A673 (cell line): ENCODE data around the gene TRIM13. TPM values are rescaled to one million over a fixed set of nuclear protein-coding genes. Genes with fewer than 3 reads are reported as not detected.
"Not testable (repeated sequence)": the region's sequence is repeated elsewhere in the genome, so short reads cannot be mapped to it uniquely, and the experiment has no call there.

Source experiments
- BruUV-seq: library from RNA; stranded (reverse); fragments of 400-500 nt; replicated peaks from 2 replicates; lab custom pipeline; 2021; lab: Mats Ljungman, UMichigan
- CTCF ChIA-PET: fragments of 300-600 bp; sonication (Branson Sonifier 250); formaldehyde crosslinking; loops from one replicate; lab custom pipeline; 2022; ENCODE audit warnings: antibody characterized with exemption; lab: Charles Lee
- POLR2A ChIA-PET: fragments of 300-600 bp; sonication (Branson Sonifier 250); formaldehyde crosslinking; loops from one replicate; lab custom pipeline; 2022; ENCODE audit warnings: antibody characterized with exemption; ENCODE audit not compliant: low non-redundant PET; lab: Charles Lee
- DNase-seq: peaks from one replicate; pipeline ENCODE4 v3.0.0-alpha.2; 2015; ENCODE audit warnings: low spot score
- H3K27ac ChIP-seq: fragments of 200-600 bp; sonication (generic); 2 replicates; pipeline ENCODE4 v1.5.1; 2016; ENCODE audit warnings: mixed run types, low read depth, mild to moderate bottlenecking, mixed read lengths, antibody characterized with exemption, low read length; ENCODE audit not compliant: poor library complexity, severe bottlenecking
- H3K27me3 ChIP-seq: fragments of 200-600 bp; sonication (generic); replicated peaks from 2 replicates; pipeline ENCODE4 v1.6.1; 2017; ENCODE audit warnings: mixed run types, low read depth, mild to moderate bottlenecking, mixed read lengths, antibody characterized with exemption, low read length; ENCODE audit not compliant: insufficient read depth, poor library complexity
- H3K36me3 ChIP-seq: fragments of 200-600 bp; sonication (generic); 2 replicates; pipeline ENCODE4 v1.6.1; 2016; ENCODE audit warnings: mixed run types, mild to moderate bottlenecking, mixed read lengths, antibody characterized with exemption, low read length; ENCODE audit not compliant: insufficient read depth, poor library complexity, severe bottlenecking
- H3K4me1 ChIP-seq: fragments of 200-600 bp; sonication (generic); 2 replicates; pipeline ENCODE4 v1.6.1; 2017; ENCODE audit warnings: mixed run types, mild to moderate bottlenecking, mixed read lengths, antibody characterized with exemption, low read length; ENCODE audit not compliant: insufficient read depth, poor library complexity, severe bottlenecking
- H3K4me3 ChIP-seq: fragments of 200-600 bp; sonication (generic); 2 replicates; pipeline ENCODE4 v1.5.1; 2016; ENCODE audit warnings: low read depth, mixed run types, mild to moderate bottlenecking, mixed read lengths, low read length; ENCODE audit not compliant: poor library complexity, severe bottlenecking
- H3K9me3 ChIP-seq: fragments of 200-600 bp; sonication (generic); 2 replicates; pipeline ENCODE4 v1.6.1; 2016; ENCODE audit warnings: mixed run types, low read depth, mild to moderate bottlenecking, mixed read lengths, antibody characterized with exemption, low read length; ENCODE audit not compliant: poor library complexity, severe bottlenecking
- EZH2 ChIP-seq: fragments of 200-600 bp; sonication (generic); IDR thresholded peaks from 2 replicates; pipeline ENCODE4 v1.6.1; 2017; ENCODE audit warnings: borderline replicate concordance, low read depth, mild to moderate bottlenecking, mixed read lengths, antibody characterized with exemption, low read length; ENCODE audit not compliant: poor library complexity, severe bottlenecking
- intact Hi-C: fragments of 100-400 bp; cut with micrococcal nuclease; formaldehyde crosslinking; loops from one replicate; pipeline ENCODE4 v1.10.0; 2022; ENCODE audit not compliant: unreplicated experiment
- microRNA-seq: library from miRNA; unstranded; fragments of <30 nt; microRNA quantifications from one replicate; pipeline ENCODE4 v1.2.0, GENCODE V29; 2021
- total RNA-seq: library from RNA; stranded (reverse); gene quantifications from 2 replicates; pipeline ENCODE4 v1.2.3, GENCODE V29; 2021
- TF ChIP-seq, protein P1 (sequence below): fragments of 300-800, 200-600 bp; sonication (generic); conservative IDR thresholded peaks from 2 replicates; pipeline ENCODE4 v1.5.1; 2017; ENCODE audit warnings: low read depth, mild to moderate bottlenecking, antibody characterized with exemption, low read length, moderate library complexity, mixed read lengths

The TRIM13 gene
- total RNA-seq, 1 experiment from 2014 or later = 38.7 TPM

DNA sequence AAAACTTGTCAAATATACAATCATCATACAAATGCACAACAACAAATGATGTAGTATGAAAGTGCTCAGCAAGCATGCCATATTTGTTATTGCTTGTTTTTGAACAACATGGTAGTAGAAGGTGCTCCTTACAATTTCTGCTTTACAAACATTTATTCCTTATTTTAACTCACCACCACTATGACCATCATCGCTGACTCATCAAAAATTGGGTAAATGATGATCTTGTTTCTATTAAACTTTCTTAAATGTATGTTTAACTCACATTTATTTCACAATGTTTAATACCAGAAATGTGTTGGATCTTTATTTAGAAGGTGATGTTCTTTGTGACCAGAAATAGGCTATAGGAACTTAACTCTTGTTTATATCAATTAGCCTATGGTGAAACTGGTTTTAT lies 63.9 kb downstream of the TRIM13 start:
- intact Hi-C loops = no loop called here
- no peaks in the 10 kb centered on the region for H3K9me3 ChIP-seq
- no peak overlapping the region for H3K4me3 ChIP-seq
- no peaks in the 10 kb centered on the region for H3K27me3 ChIP-seq
- ChIA-PET POLR2A (no interaction called here), CTCF (no interaction called here)
- H3K36me3 ChIP-seq = peaks cover 50% of the 10 kb centered on the region
- no TSS peak for BruUV-seq
- H3K4me1 ChIP-seq = no peaks in the 10 kb centered on the region
- no peak for TF ChIP-seq EZH2
- TF ChIP-seq, protein P1, sequence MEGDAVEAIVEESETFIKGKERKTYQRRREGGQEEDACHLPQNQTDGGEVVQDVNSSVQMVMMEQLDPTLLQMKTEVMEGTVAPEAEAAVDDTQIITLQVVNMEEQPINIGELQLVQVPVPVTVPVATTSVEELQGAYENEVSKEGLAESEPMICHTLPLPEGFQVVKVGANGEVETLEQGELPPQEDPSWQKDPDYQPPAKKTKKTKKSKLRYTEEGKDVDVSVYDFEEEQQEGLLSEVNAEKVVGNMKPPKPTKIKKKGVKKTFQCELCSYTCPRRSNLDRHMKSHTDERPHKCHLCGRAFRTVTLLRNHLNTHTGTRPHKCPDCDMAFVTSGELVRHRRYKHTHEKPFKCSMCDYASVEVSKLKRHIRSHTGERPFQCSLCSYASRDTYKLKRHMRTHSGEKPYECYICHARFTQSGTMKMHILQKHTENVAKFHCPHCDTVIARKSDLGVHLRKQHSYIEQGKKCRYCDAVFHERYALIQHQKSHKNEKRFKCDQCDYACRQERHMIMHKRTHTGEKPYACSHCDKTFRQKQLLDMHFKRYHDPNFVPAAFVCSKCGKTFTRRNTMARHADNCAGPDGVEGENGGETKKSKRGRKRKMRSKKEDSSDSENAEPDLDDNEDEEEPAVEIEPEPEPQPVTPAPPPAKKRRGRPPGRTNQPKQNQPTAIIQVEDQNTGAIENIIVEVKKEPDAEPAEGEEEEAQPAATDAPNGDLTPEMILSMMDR = no peak
- H3K27ac ChIP-seq = no peak overlapping the region
- DNase-seq = no peak

DNA sequence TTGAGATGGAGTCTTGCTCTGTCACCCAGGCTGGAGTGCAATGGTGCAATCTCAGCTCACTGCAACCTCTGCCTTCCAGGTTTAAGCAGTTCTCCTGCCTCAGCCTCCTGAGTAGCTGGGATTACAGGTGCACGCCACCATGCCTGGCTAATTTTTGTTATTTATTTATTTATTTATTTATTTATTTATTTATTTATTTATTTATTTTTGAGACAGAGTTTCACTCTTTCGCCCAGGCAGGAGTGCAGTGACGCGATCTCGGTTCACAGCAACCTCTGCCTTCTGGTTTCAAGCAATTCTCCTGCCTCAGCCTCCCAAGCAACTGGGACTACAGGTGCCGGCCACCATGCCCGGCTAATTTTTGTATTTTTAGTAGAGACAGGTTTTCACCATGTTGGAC lies 65.5 kb downstream of the TRIM13 start:
- H3K27me3 ChIP-seq, CTCF ChIA-PET, BruUV-seq, POLR2A ChIA-PET, H3K4me3 ChIP-seq, H3K27ac ChIP-seq, H3K4me1 ChIP-seq, intact Hi-C loops, H3K9me3 ChIP-seq, DNase-seq: not testable (repeated sequence)
- H3K36me3 ChIP-seq = peaks cover 54% of the 10 kb centered on the region

DNA sequence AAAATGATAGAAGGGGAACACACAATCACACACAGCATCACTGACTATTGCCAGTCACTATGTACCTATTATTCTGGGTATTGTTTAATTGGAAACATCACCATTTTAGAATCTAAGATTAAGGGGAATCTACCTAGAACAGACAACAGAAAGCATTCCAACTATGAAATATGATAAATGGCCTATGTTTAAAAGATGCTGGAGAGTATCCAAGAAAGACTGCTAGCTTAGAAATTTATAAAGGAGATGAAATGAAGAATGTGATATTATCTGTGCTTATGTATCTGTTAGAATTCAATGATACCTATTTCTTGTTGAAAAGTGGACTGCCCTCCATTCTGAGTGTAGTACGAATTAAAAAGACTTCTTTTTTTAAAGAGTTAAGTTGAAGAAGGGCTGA lies 68.9 kb downstream of the TRIM13 start:
- TF ChIP-seq EZH2 = no peak
- TF ChIP-seq, protein P1 = no peak
- peaks cover 53% of the 10 kb centered on the region for H3K36me3 ChIP-seq
- no peaks in the 10 kb centered on the region for H3K27me3 ChIP-seq
- ChIA-PET CTCF (no interaction called here), POLR2A (no interaction called here)
- peaks cover 18% of the 10 kb centered on the region for H3K4me1 ChIP-seq
- intact Hi-C loops = no loop called here
- no peaks in the 10 kb centered on the region for H3K9me3 ChIP-seq
- no peak overlapping the region for H3K27ac ChIP-seq
- no peak overlapping the region for H3K4me3 ChIP-seq
- BruUV-seq = no TSS peak
- no peak for DNase-seq

Small RNAs within 50 kb of the gene (microRNA-seq; reads per million reads assigned to microRNA genes)
- 13,175 reads per million, percentile 97 among the genes with 10 or more reads in this experiment for gene MIR15A
- 1,323 reads per million, percentile 84 among the genes with 10 or more reads in this experiment for gene MIR16-1
- gene MIR3613 = 33.7 reads per million, percentile 50 among the genes with 10 or more reads in this experiment

Other genes starting within 250 kb of the TRIM13 start
- 55.9 and 62.0 TPM in 2 replicates for gene KPNA3, start 204.4 kb upstream of the TRIM13 start, total RNA-seq
- gene SPRYD7, start 60.7 kb upstream of the TRIM13 start, total RNA-seq = 2.9 and 3.7 TPM in 2 replicates
- gene KCNRG, start 18.4 kb downstream of the TRIM13 start, total RNA-seq = 1.4 and 2.1 TPM in 2 replicates